ENCODE measurements around the gene PLEKHA1.

The PLEKHA1 gene

GRCh38 chr10:122402548-122403131, 28.1 kb downstream of the PLEKHA1 start:
- Histone ChIP-seq H3K9me3 (replicated peaks in 1 of 2; ENCODE audit: control insufficient read depth in 2 of 2, insufficient read depth in 1 of 2, low read depth in 1 of 2, low read length in 2 of 2) (no peaks in the 10 kb centered on the region), H3K4ac (ENCODE audit: low read length) (no peak overlapping the region), H3K27me3 (ENCODE audit: control insufficient read depth in 3 of 3, insufficient read depth in 3 of 3, low read depth in 1 of 3, low read length in 3 of 3) (no peaks in the 10 kb centered on the region), H2BK15ac (ENCODE audit: low read length) (no peak overlapping the region), H3K23ac (ENCODE audit: low read depth, low read length, poor library complexity) (no peak overlapping the region), H3K36me3 (replicated peaks in 1 of 2; ENCODE audit: control insufficient read depth in 2 of 2, insufficient read depth in 2 of 2, low read length in 2 of 2) (peaks cover 3 to 55% of the 10 kb centered on the region in 2 donors), H3K18ac (ENCODE audit: low read length) (no peak overlapping the region), H2AFZ (ENCODE audit: low read length) (no peak overlapping the region), H3K4me1 (ENCODE audit: control insufficient read depth in 2 of 2, insufficient read depth in 1 of 2, low read depth in 1 of 2, low read length in 2 of 2) (no peaks in the 10 kb centered on the region), H2BK5ac (ENCODE audit: low read length) (no peak overlapping the region), H2BK12ac (ENCODE audit: low read length) (no peak overlapping the region), H3K9ac (ENCODE audit: low read depth, low read length, poor library complexity) (no peak overlapping the region), H3K14ac (ENCODE audit: low read length) (no peak overlapping the region), H3K79me1 (ENCODE audit: low read depth, low read length) (no peaks in the 10 kb centered on the region), H2AK5ac (ENCODE audit: low read depth, low read length) (no peak overlapping the region), H3K27ac (replicated peaks; ENCODE audit: low read length) (no peak overlapping the region), H2BK120ac (ENCODE audit: low read depth, low read length) (no peak overlapping the region), H3K4me3 (ENCODE audit: low read length in 2 of 2) (no peak overlapping the region), H4K8ac (ENCODE audit: low read depth, low read length) (no peak overlapping the region), H3K4me2 (ENCODE audit: insufficient read depth, low read length, poor library complexity, severe bottlenecking) (no peak overlapping the region), H4K91ac (ENCODE audit: low read depth, low read length, poor library complexity) (no peak overlapping the region)
- WGBS, 2 donors (ENCODE audit: extremely low coverage in 2 of 2, insufficient read length in 2 of 2, insufficient replicate concordance in 1 of 2): no CpG with 5 or more reads among the region's 5 CpGs
- DNase-seq (ENCODE audit: low spot score): no peak

GRCh38 chr10:122404576-122404975, 30.1 kb downstream of the PLEKHA1 start:
- Histone ChIP-seq H3K4me3 (ENCODE audit: low read length in 2 of 2) (no peak overlapping the region), H2AK5ac (ENCODE audit: low read depth, low read length) (no peak overlapping the region), H3K18ac (ENCODE audit: low read length) (no peak overlapping the region), H3K27ac (replicated peaks; ENCODE audit: low read length) (no peak overlapping the region), H2BK120ac (ENCODE audit: low read depth, low read length) (no peak overlapping the region), H2AFZ (ENCODE audit: low read length) (no peak overlapping the region), H3K14ac (ENCODE audit: low read length) (no peak overlapping the region), H3K9me3 (replicated peaks in 1 of 2; ENCODE audit: control insufficient read depth in 2 of 2, insufficient read depth in 1 of 2, low read depth in 1 of 2, low read length in 2 of 2) (no peaks in the 10 kb centered on the region), H3K4me1 (ENCODE audit: control insufficient read depth in 2 of 2, insufficient read depth in 1 of 2, low read depth in 1 of 2, low read length in 2 of 2) (no peaks in the 10 kb centered on the region), H3K4me2 (ENCODE audit: insufficient read depth, low read length, poor library complexity, severe bottlenecking) (no peak overlapping the region), H2BK12ac (ENCODE audit: low read length) (no peak overlapping the region), H3K36me3 (replicated peaks in 1 of 2; ENCODE audit: control insufficient read depth in 2 of 2, insufficient read depth in 2 of 2, low read length in 2 of 2) (peaks cover 3 to 40% of the 10 kb centered on the region in 2 donors), H2BK15ac (ENCODE audit: low read length) (no peak overlapping the region), H3K9ac (ENCODE audit: low read depth, low read length, poor library complexity) (no peak overlapping the region), H3K23ac (ENCODE audit: low read depth, low read length, poor library complexity) (no peak overlapping the region), H2BK5ac (ENCODE audit: low read length) (no peak overlapping the region), H4K8ac (ENCODE audit: low read depth, low read length) (no peak overlapping the region), H3K79me1 (ENCODE audit: low read depth, low read length) (no peaks in the 10 kb centered on the region), H3K27me3 (ENCODE audit: control insufficient read depth in 3 of 3, insufficient read depth in 3 of 3, low read depth in 1 of 3, low read length in 3 of 3) (no peaks in the 10 kb centered on the region), H4K91ac (ENCODE audit: low read depth, low read length, poor library complexity) (no peak overlapping the region), H3K4ac (ENCODE audit: low read length) (no peak overlapping the region)
- WGBS, 2 donors (ENCODE audit: extremely low coverage in 2 of 2, insufficient read length in 2 of 2, insufficient replicate concordance in 1 of 2): no CpG with 5 or more reads among the region's 2 CpGs
- no peak for DNase-seq (ENCODE audit: low spot score)

GRCh38 chr10:122407375-122408125, 33.0 kb downstream of the PLEKHA1 start:
- H2AK5ac ChIP-seq (ENCODE audit: low read depth, low read length): no peak overlapping the region
- H3K23ac ChIP-seq (ENCODE audit: low read depth, low read length, poor library complexity): no peak overlapping the region
- no peak overlapping the region for H2BK120ac ChIP-seq (ENCODE audit: low read depth, low read length)
- no peak overlapping the region for H2BK5ac ChIP-seq (ENCODE audit: low read length)
- H3K4me1 ChIP-seq (ENCODE audit: control insufficient read depth in 2 of 2, insufficient read depth in 1 of 2, low read depth in 1 of 2, low read length in 2 of 2): no peaks in the 10 kb centered on the region
- H3K9ac ChIP-seq (ENCODE audit: low read depth, low read length, poor library complexity): no peak overlapping the region
- no peak overlapping the region for H4K91ac ChIP-seq (ENCODE audit: low read depth, low read length, poor library complexity)
- no peak for DNase-seq (ENCODE audit: low spot score)
- H4K8ac ChIP-seq (ENCODE audit: low read depth, low read length): no peak overlapping the region
- no peak overlapping the region for H2BK12ac ChIP-seq (ENCODE audit: low read length)
- peaks cover 3 to 25% of the 10 kb centered on the region in 2 donors for H3K36me3 ChIP-seq (replicated peaks in 1 of 2; ENCODE audit: control insufficient read depth in 2 of 2, insufficient read depth in 2 of 2, low read length in 2 of 2)
- no peak overlapping the region for H2BK15ac ChIP-seq (ENCODE audit: low read length)
- H3K4ac ChIP-seq (ENCODE audit: low read length): no peak overlapping the region
- H3K4me2 ChIP-seq (ENCODE audit: insufficient read depth, low read length, poor library complexity, severe bottlenecking): no peak overlapping the region
- no peaks in the 10 kb centered on the region for H3K27me3 ChIP-seq (ENCODE audit: control insufficient read depth in 3 of 3, insufficient read depth in 3 of 3, low read depth in 1 of 3, low read length in 3 of 3)
- no peak overlapping the region for H3K18ac ChIP-seq (ENCODE audit: low read length)
- H3K4me3 ChIP-seq (ENCODE audit: low read length in 2 of 2): no peak overlapping the region
- H3K14ac ChIP-seq (ENCODE audit: low read length): no peak overlapping the region
- no CpG with 5 or more reads among the region's 8 CpGs for WGBS, 2 donors (ENCODE audit: extremely low coverage in 2 of 2, insufficient read length in 2 of 2, insufficient replicate concordance in 1 of 2)
- no peaks in the 10 kb centered on the region for H3K79me1 ChIP-seq (ENCODE audit: low read depth, low read length)
- no peak overlapping the region for H2AFZ ChIP-seq (ENCODE audit: low read length)
- no peak overlapping the region for H3K27ac ChIP-seq (replicated peaks; ENCODE audit: low read length)
- no peaks in the 10 kb centered on the region for H3K9me3 ChIP-seq (replicated peaks in 1 of 2; ENCODE audit: control insufficient read depth in 2 of 2, insufficient read depth in 1 of 2, low read depth in 1 of 2, low read length in 2 of 2)

GRCh38 chr10:122413327-122413726, 38.8 kb downstream of the PLEKHA1 start:
- no peak overlapping the region for H3K18ac ChIP-seq (ENCODE audit: low read length)
- H3K23ac ChIP-seq (ENCODE audit: low read depth, low read length, poor library complexity): no peak overlapping the region
- H2AFZ ChIP-seq (ENCODE audit: low read length): no peak overlapping the region
- H3K79me1 ChIP-seq (ENCODE audit: low read depth, low read length): no peaks in the 10 kb centered on the region
- no peak overlapping the region for H2BK15ac ChIP-seq (ENCODE audit: low read length)
- H4K91ac ChIP-seq (ENCODE audit: low read depth, low read length, poor library complexity): no peak overlapping the region
- H2AK5ac ChIP-seq (ENCODE audit: low read depth, low read length): no peak overlapping the region
- DNase-seq (ENCODE audit: low spot score): no peak
- no peak overlapping the region for H4K8ac ChIP-seq (ENCODE audit: low read depth, low read length)
- H3K4me1 ChIP-seq (ENCODE audit: control insufficient read depth in 2 of 2, insufficient read depth in 1 of 2, low read depth in 1 of 2, low read length in 2 of 2): no peaks in the 10 kb centered on the region
- H3K4ac ChIP-seq (ENCODE audit: low read length): no peak overlapping the region
- H2BK5ac ChIP-seq (ENCODE audit: low read length): no peak overlapping the region
- H3K4me3 ChIP-seq (ENCODE audit: low read length in 2 of 2): no peak overlapping the region
- peaks cover 0 to 47% of the 10 kb centered on the region in 2 donors for H3K36me3 ChIP-seq (replicated peaks in 1 of 2; ENCODE audit: control insufficient read depth in 2 of 2, insufficient read depth in 2 of 2, low read length in 2 of 2)
- H3K14ac ChIP-seq (ENCODE audit: low read length): no peak overlapping the region
- no peak overlapping the region for H2BK12ac ChIP-seq (ENCODE audit: low read length)
- no peak overlapping the region for H3K4me2 ChIP-seq (ENCODE audit: insufficient read depth, low read length, poor library complexity, severe bottlenecking)
- no peak overlapping the region for H3K9ac ChIP-seq (ENCODE audit: low read depth, low read length, poor library complexity)
- H2BK120ac ChIP-seq (ENCODE audit: low read depth, low read length): no peak overlapping the region
- no peak overlapping the region for H3K27ac ChIP-seq (replicated peaks; ENCODE audit: low read length)
- no peaks in the 10 kb centered on the region for H3K9me3 ChIP-seq (replicated peaks in 1 of 2; ENCODE audit: control insufficient read depth in 2 of 2, insufficient read depth in 1 of 2, low read depth in 1 of 2, low read length in 2 of 2)
- no peaks in the 10 kb centered on the region for H3K27me3 ChIP-seq (ENCODE audit: control insufficient read depth in 3 of 3, insufficient read depth in 3 of 3, low read depth in 1 of 3, low read length in 3 of 3)

Data from neuronal stem cell (in vitro differentiated cells).